ENCODE data around the gene CCHCR1.

GRCh38 chr6:31118178-31118577 is 39.4 kb downstream of the CCHCR1 start:
- TF ChIP-seq CREB1 (CRISPR knock-in tag; IDR thresholded peaks at IDR 0.05; ENCODE audit: low read depth) = no peak
- TF ChIP-seq CTCF (conservative IDR thresholded peaks at IDR 0.05; ENCODE audit: low read depth in 2 of 2) = no peak
- no peak for TF ChIP-seq POLR2AphosphoS5 (IDR thresholded peaks at IDR 0.05; ENCODE audit: low read depth)
- TF ChIP-seq REST (IDR thresholded peaks at IDR 0.05; ENCODE audit: unreplicated experiment) = no peak
- TF ChIP-seq ETS1 (IDR thresholded peaks at IDR 0.05) = no peak
- TF ChIP-seq EZH2 (IDR thresholded peaks at IDR 0.05; ENCODE audit: low read depth, unreplicated experiment) = no peak
- no peak for TF ChIP-seq EZH2phosphoT487 (IDR thresholded peaks at IDR 0.05; ENCODE audit: unreplicated experiment)
- TF ChIP-seq STAT1 (IDR thresholded peaks at IDR 0.05; ENCODE audit: unreplicated experiment) = no peak
- TF ChIP-seq ZNF462 (CRISPR knock-in tag; IDR thresholded peaks at IDR 0.05) = no peak
